ENCODE results near the gene BACE2. TPM values are rescaled to one million over a fixed set of nuclear protein-coding genes. Genes with fewer than 3 reads are reported as not detected.

The BACE2 gene
- total RNA-seq, 4 donors from 2014 or later, result 23.9 to 59.4 (median 36.6) TPM

GRCh38 chr21:41211060-41211805 is 43.3 kb downstream of the BACE2 start:
- TF ChIP-seq POLR2A (IDR thresholded peaks at IDR 0.05) (no peak), CTCF (IDR thresholded peaks at IDR 0.05) (no peak), POLR2AphosphoS5 (IDR thresholded peaks at IDR 0.05) (no peak), EP300 (IDR thresholded peaks at IDR 0.05) (no peak)
- Histone ChIP-seq H3K9me3 (no peaks in the 10 kb centered on the region), H3K27ac (no peak overlapping the region), H3K36me3 (no peaks in the 10 kb centered on the region), H3K4me3 (no peak overlapping the region), H3K27me3 (no peaks in the 10 kb centered on the region), H3K4me1 (peaks cover 14% of the 10 kb centered on the region)
- 85% methylated on average over 8 of the region's 8 CpGs for WGBS
- no peak for DNase-seq (ENCODE audit: low spot score in 2 of 2)

GRCh38 chr21:41213021-41213420 is 45.1 kb downstream of the BACE2 start:
- no peak for TF ChIP-seq CTCF (IDR thresholded peaks at IDR 0.05)
- TF ChIP-seq POLR2A (IDR thresholded peaks at IDR 0.05), result no peak
- H3K36me3 ChIP-seq, result no peaks in the 10 kb centered on the region
- 90% methylated on average over 5 of the region's 5 CpGs for WGBS
- H3K4me1 ChIP-seq, result peaks cover 16% of the 10 kb centered on the region
- no peaks in the 10 kb centered on the region for H3K9me3 ChIP-seq
- H3K27ac ChIP-seq, result no peak overlapping the region
- DNase-seq (ENCODE audit: low spot score in 2 of 2), result no peak
- H3K4me3 ChIP-seq, result no peak overlapping the region
- H3K27me3 ChIP-seq, result no peaks in the 10 kb centered on the region

GRCh38 chr21:41215856-41216408 is 48.0 kb downstream of the BACE2 start:
- no peak overlapping the region for H3K4me3 ChIP-seq
- H3K27ac ChIP-seq, result no peak overlapping the region
- no peaks in the 10 kb centered on the region for H3K27me3 ChIP-seq
- no peak for DNase-seq (ENCODE audit: low spot score in 2 of 2)
- 72% methylated on average over 12 of the region's 12 CpGs for WGBS
- TF ChIP-seq POLR2A (IDR thresholded peaks at IDR 0.05), result no peak
- no peak for TF ChIP-seq CTCF (IDR thresholded peaks at IDR 0.05)
- no peak for TF ChIP-seq EP300 (IDR thresholded peaks at IDR 0.05)
- no peak for TF ChIP-seq POLR2AphosphoS5 (IDR thresholded peaks at IDR 0.05)
- H3K36me3 ChIP-seq, result no peaks in the 10 kb centered on the region
- H3K4me1 ChIP-seq, result peaks cover 12% of the 10 kb centered on the region
- H3K9me3 ChIP-seq, result no peaks in the 10 kb centered on the region

DNA sequence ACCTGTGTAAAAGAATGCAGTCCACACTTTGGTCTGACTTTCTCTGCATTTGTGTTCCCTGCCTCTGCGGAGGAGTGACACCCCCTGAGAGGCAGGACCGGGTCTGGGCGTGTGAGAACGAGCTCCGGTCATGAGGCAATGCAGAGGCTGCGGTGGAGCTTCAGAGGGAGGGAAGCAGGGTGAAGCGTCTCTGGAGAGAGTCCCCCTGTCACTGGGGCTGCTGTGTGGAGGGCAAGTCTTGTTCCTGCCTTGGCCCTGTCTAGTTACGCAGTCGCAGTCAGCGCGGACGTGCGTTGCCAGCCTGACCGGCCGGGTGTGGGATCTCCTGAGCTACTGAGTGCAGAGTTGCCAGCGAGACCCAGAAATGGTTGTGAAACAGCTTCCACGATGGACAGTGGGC is 48.5 kb downstream of the BACE2 start:
- Histone ChIP-seq H3K9me3 (no peaks in the 10 kb centered on the region), H3K4me1 (peaks cover 12% of the 10 kb centered on the region), H3K36me3 (no peaks in the 10 kb centered on the region), H3K27me3 (no peaks in the 10 kb centered on the region), H3K27ac (peak overlapping the region; percentile 29), H3K4me3 (no peak overlapping the region)
- no peak for TF ChIP-seq CTCF (IDR thresholded peaks at IDR 0.05)
- TF ChIP-seq POLR2A (IDR thresholded peaks at IDR 0.05), result no peak
- no peak for TF ChIP-seq EP300 (IDR thresholded peaks at IDR 0.05)
- no peak for TF ChIP-seq POLR2AphosphoS5 (IDR thresholded peaks at IDR 0.05)
- DNase-seq (ENCODE audit: low spot score in 2 of 2), result no peak
- 66% methylated on average over 17 of the region's 17 CpGs for WGBS

- Histone ChIP-seq H3K27me3 (no peaks in the 10 kb centered on the region), H3K36me3 (no peaks in the 10 kb centered on the region), H3K27ac (no peak overlapping the region), H3K9me3 (no peaks in the 10 kb centered on the region), H3K4me1 (peaks cover 12% of the 10 kb centered on the region), H3K4me3 (no peak overlapping the region)
- WGBS, result 78% methylated on average over 11 of the region's 12 CpGs
- TF ChIP-seq POLR2A (IDR thresholded peaks at IDR 0.05), result no peak
- no peak for TF ChIP-seq POLR2AphosphoS5 (IDR thresholded peaks at IDR 0.05)
- no peak for TF ChIP-seq EP300 (IDR thresholded peaks at IDR 0.05)
- TF ChIP-seq CTCF (IDR thresholded peaks at IDR 0.05), result no peak
- DNase-seq (ENCODE audit: low spot score in 2 of 2), result no peak
These were observed 49.9 kb downstream of the BACE2 start for GRCh38 chr21:41217671-41218385.

All from suprapubic skin (tissue), 4 donors.